Stimulated activated CD4-positive, alpha-beta T cell treated with anti-CD3 and anti-CD28 coated beads, TNF-alpha, amount 100 ng/mL, for 48 hours (primary cell): ENCODE results near the gene DCDC2.
"Not testable (repeated sequence)": the region's sequence is repeated elsewhere in the genome, so short reads cannot be mapped to it uniquely, and the experiment has no call there.

Experiments
- DNase-seq, 3 donors: peaks; one replicate each; pipeline ENCODE4 v3.0.0-alpha.2; 2020; ENCODE audit warnings: low read depth in 3 of 3

Gene DCDC2

GRCh38 chr6:24272148-24272547 is 85.7 kb downstream of the DCDC2 start:
- DNase-seq, result no peak

GRCh38 chr6:24270011-24270410 is 87.8 kb downstream of the DCDC2 start:
- DNase-seq, result no peak

- not testable (repeated sequence) for DNase-seq
Observed at GRCh38 chr6:24258214-24258613, 99.6 kb downstream of the DCDC2 start.

GRCh38 chr6:24257282-24257681 is 100.6 kb downstream of the DCDC2 start:
- no peak for DNase-seq

- DNase-seq, result no peak
Observed at GRCh38 chr6:24255676-24256075, 102.2 kb downstream of the DCDC2 start.

- no peak for DNase-seq
Observed at GRCh38 chr6:24253360-24253759, 104.5 kb downstream of the DCDC2 start.

GRCh38 chr6:24252280-24252679 is 105.6 kb downstream of the DCDC2 start:
- no peak for DNase-seq

GRCh38 chr6:24251339-24251738 is 106.5 kb downstream of the DCDC2 start:
- no peak for DNase-seq

- DNase-seq, result no peak
Observed at GRCh38 chr6:24249926-24250325, 107.9 kb downstream of the DCDC2 start.

- no peak for DNase-seq
Observed at GRCh38 chr6:24245275-24245674, 112.6 kb downstream of the DCDC2 start.

GRCh38 chr6:24242924-24243323 is 114.9 kb downstream of the DCDC2 start:
- DNase-seq, result no peak

- not testable (repeated sequence) for DNase-seq
Observed at GRCh38 chr6:24241779-24242178, 116.1 kb downstream of the DCDC2 start.

GRCh38 chr6:24240943-24241342 is 116.9 kb downstream of the DCDC2 start:
- no peak for DNase-seq

- no peak for DNase-seq
Observed at GRCh38 chr6:24240380-24240928, 117.4 kb downstream of the DCDC2 start.

GRCh38 chr6:24238700-24239099 is 119.2 kb downstream of the DCDC2 start:
- no peak for DNase-seq

GRCh38 chr6:24236779-24237178 is 121.1 kb downstream of the DCDC2 start:
- not testable (repeated sequence) for DNase-seq

- no peak for DNase-seq
Observed at GRCh38 chr6:24233813-24234442, 123.9 kb downstream of the DCDC2 start.

- DNase-seq, result no peak
Observed at GRCh38 chr6:24231438-24231977, 126.4 kb downstream of the DCDC2 start.

- no peak for DNase-seq
Observed at GRCh38 chr6:24229696-24230405, 128.0 kb downstream of the DCDC2 start.

GRCh38 chr6:24228681-24229255 is 129.1 kb downstream of the DCDC2 start:
- DNase-seq, result no peak

- DNase-seq, result no peak
Observed at GRCh38 chr6:24228123-24228522, 129.7 kb downstream of the DCDC2 start.

GRCh38 chr6:24227556-24227955 is 130.3 kb downstream of the DCDC2 start:
- no peak for DNase-seq

- DNase-seq, result no peak
Observed at GRCh38 chr6:24226541-24226940, 131.3 kb downstream of the DCDC2 start.
